ENCODE results near the gene SPO11. TPM values are rescaled to one million over a fixed set of nuclear protein-coding genes. Genes with fewer than 3 reads are reported as not detected.
"Not testable (repeated sequence)": the region's sequence is repeated elsewhere in the genome, so short reads cannot be mapped to it uniquely, and the experiment has no call there.

Gene SPO11
- total and polyA plus RNA-seq, 4 experiments from 2014 or later, result not detected

DNA sequence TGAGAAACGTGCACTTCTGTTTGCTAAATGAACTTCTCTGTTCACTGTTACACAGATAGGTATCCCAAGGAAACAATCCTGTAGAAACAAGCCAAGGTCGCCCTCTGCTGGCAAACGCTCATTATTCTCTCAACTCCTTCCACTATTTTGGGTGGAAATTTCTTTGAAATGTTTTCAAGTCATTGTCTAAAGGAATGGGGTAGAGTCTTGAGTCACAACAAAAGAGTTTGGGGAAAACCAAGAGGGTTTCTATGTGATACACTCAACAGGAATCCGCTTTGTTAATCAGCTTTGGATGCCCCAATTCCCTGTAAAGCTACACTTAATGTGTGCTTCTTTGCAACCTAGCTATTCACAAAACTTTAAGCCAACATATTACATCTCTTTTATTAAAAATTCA lies 16.9 kb downstream of the SPO11 start:
- peaks cover 0 to 7% (median 4%) of the 10 kb centered on the region in 4 donors for H3K4me1 Mint-ChIP-seq
- H3K9me3 ChIP-seq (ENCODE audit: control insufficient read depth in 1 of 2, low read length in 2 of 2), result no peaks in the 10 kb centered on the region
- H3K4me1 ChIP-seq (ENCODE audit: insufficient read depth, low read length), result peaks cover 5% of the 10 kb centered on the region
- CTCF ChIA-PET (ENCODE audit: partially characterized antibody), result interaction anchor here (0.8 to 3.5 kb wide), 19 partner anchors 10 to 1095 kb away, joined by 3 to 19 read pairs (median 5); partner anchors contain the start of gene ZBP1
- DNase-seq, result peak; percentile 42 to 56 (median 51)
- no peak overlapping the region for H3K4me3 ChIP-seq (ENCODE audit: low read length in 2 of 2)
- no peaks in the 10 kb centered on the region for H3K9me3 Mint-ChIP-seq
- H3K36me3 ChIP-seq (ENCODE audit: insufficient read depth, low read length), result no peaks in the 10 kb centered on the region
- no peaks in the 10 kb centered on the region for H3K27me3 ChIP-seq (ENCODE audit: insufficient read depth, low read length)
- H3K27ac ChIP-seq (ENCODE audit: low read depth, low read length), result no peak overlapping the region
- H3K36me3 Mint-ChIP-seq, result peaks cover 0 to 4% of the 10 kb centered on the region in 2 donors
- peaks cover 3 to 4% of the 10 kb centered on the region in 2 donors for H3K27me3 Mint-ChIP-seq
- H3K4me3 Mint-ChIP-seq, result no peak overlapping the region
- intact Hi-C loops (cut with micrococcal nuclease), result no loop called here
- H3K27ac Mint-ChIP-seq, result no peak overlapping the region
- POLR2A ChIA-PET (ENCODE audit: partially characterized antibody), result no interaction called here

DNA sequence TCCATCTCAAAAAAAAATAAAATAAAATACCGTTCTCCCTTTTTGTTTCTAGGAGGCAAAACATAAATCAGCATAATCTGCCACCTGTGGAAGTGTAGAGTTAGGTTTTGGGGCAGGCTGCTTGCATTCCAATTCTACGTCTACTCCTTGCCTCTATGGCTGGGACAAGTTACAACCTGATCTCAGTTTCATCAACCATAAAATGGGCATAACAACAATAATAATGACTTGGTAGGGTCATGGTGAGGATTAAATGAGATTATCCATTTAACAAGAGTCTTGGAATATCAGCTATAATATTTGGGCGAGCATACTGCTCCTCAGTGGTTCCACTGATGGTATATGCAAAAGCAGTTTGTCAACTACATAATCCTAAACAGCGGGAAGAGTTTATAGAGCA lies 17.8 kb downstream of the SPO11 start:
- Histone ChIP-seq H3K27ac (ENCODE audit: low read depth, low read length) (no peak overlapping the region), H3K4me1 (ENCODE audit: insufficient read depth, low read length) (peaks cover 14% of the 10 kb centered on the region), H3K9me3 (ENCODE audit: control insufficient read depth in 1 of 2, low read length in 2 of 2) (no peaks in the 10 kb centered on the region), H3K27me3 (ENCODE audit: insufficient read depth, low read length) (no peaks in the 10 kb centered on the region), H3K4me3 (ENCODE audit: low read length in 2 of 2) (no peak overlapping the region), H3K36me3 (ENCODE audit: insufficient read depth, low read length) (no peaks in the 10 kb centered on the region)
- DNase-seq, result no peak
- Mint-ChIP-seq H3K4me3 (no peak overlapping the region), H3K4me1 (peaks cover 8 to 16% (median 12%) of the 10 kb centered on the region in 4 donors), H3K27me3 (peaks cover 3 to 4% of the 10 kb centered on the region in 2 donors), H3K9me3 (no peaks in the 10 kb centered on the region), H3K36me3 (peaks cover 3 to 11% of the 10 kb centered on the region in 2 donors), H3K27ac (peak overlapping the region in 1 of 7 donors; percentile 4)
- ChIA-PET POLR2A (ENCODE audit: partially characterized antibody) (no interaction called here), CTCF (ENCODE audit: partially characterized antibody) (interaction anchor here (1.3 to 3.2 kb wide), 8 partner anchors 9 to 797 kb away, joined by 3 to 19 read pairs (median 7); partner anchors contain the start of gene ZBP1)
- intact Hi-C loops (cut with micrococcal nuclease), result no loop called here

DNA sequence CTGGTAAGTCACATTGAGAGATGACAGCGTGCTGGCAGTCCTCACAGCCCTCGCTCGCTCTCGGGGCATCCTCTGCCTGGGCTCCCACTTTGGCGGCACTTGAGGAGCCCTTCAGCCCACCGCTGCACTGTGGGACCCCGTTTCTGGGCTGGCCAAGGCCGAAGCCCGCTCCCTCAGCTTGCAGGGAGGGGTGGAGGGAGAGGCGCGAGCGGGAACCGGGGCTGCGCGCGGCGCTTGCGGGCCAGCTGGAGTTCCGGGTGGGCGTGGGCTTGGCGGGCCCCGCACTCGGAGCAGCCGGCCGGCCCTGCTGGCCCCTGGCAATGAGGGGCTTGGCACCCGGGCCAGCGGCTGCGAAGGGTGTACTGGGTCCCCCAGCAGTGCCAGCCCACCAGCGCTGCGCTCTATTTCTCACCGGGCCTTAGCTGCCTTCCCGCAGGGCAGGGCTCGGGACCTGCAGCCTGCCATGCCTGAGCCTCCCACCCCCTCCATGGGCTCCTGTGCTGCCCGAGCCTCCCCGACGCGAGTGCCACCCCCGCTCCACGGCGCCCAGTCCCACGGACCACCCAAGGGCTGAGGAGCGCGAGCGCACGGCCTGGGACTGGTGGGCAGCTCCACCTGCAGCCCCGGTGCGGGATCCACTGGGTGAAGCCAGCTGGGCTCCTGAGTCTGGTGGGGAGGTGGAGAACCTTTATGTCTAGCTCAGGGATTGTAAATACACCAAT lies 18.8 kb downstream of the SPO11 start:
- Mint-ChIP-seq H3K4me3 (peak overlapping the region in 1 of 8 donors; percentile 20), H3K36me3 (peaks cover 9 to 17% of the 10 kb centered on the region in 2 donors), H3K27ac (peak overlapping the region in 1 of 7 donors; percentile 87), H3K4me1 (peaks cover 11 to 25% (median 19%) of the 10 kb centered on the region in 4 donors)
- H3K27me3 Mint-ChIP-seq; POLR2A ChIA-PET (ENCODE audit: partially characterized antibody); H3K9me3 Mint-ChIP-seq; H3K27ac ChIP-seq (ENCODE audit: low read depth, low read length); H3K9me3 ChIP-seq (ENCODE audit: control insufficient read depth in 1 of 2, low read length in 2 of 2); DNase-seq; H3K36me3 ChIP-seq (ENCODE audit: insufficient read depth, low read length); H3K27me3 ChIP-seq (ENCODE audit: insufficient read depth, low read length); H3K4me3 ChIP-seq (ENCODE audit: low read length in 2 of 2); intact Hi-C loops (cut with micrococcal nuclease): not testable (repeated sequence)
- H3K4me1 ChIP-seq (ENCODE audit: insufficient read depth, low read length), result peaks cover 23% of the 10 kb centered on the region
- CTCF ChIA-PET (ENCODE audit: partially characterized antibody), result interaction anchor here (0.9 to 3.2 kb wide), 7 partner anchors 9 to 798 kb away, joined by 3 to 19 read pairs (median 7); no protein-coding TSS in a partner anchor

DNA sequence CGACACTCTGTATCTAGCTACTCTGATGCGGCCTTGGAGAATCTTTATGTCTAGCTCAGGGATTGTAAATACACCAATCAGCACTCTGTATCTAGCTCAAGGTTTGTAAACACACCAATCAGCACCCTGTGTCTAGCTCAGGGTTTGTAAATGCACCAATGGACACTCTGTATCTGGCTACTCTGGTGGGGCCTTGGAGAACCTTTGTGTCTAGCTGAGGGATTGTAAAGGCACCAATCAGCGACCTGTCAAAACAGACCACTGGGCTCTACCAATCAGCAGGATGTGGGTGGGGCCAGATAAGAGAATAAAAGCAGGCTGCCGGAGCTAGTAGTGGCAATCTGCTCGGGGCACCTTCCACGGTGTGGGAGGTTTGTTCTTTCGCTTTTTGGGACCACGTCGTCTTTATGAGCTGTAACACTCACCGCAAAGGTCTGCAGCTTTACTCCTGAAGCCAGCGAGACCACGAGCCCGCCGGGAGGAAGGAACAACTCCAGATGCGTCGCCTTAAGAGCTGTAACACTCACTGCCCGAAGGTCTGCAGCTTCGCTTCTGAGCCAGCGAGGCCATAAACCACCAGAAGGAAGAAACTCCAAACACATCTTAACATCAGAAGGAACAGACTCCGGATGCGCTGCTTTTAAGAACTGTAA lies 19.4 kb downstream of the SPO11 start:
- H3K27ac ChIP-seq (ENCODE audit: low read depth, low read length); H3K9me3 ChIP-seq (ENCODE audit: control insufficient read depth in 1 of 2, low read length in 2 of 2); H3K4me3 ChIP-seq (ENCODE audit: low read length in 2 of 2); intact Hi-C loops (cut with micrococcal nuclease); H3K27me3 ChIP-seq (ENCODE audit: insufficient read depth, low read length); DNase-seq; H3K27me3 Mint-ChIP-seq; H3K36me3 ChIP-seq (ENCODE audit: insufficient read depth, low read length); H3K9me3 Mint-ChIP-seq: not testable (repeated sequence)
- Mint-ChIP-seq H3K4me3 (peak overlapping the region in 6 of 8 donors; percentile 27 to 81 (median 57)), H3K36me3 (peaks cover 12 to 20% of the 10 kb centered on the region in 2 donors), H3K27ac (peak overlapping the region in 5 of 7 donors; percentile 30 to 87 (median 70)), H3K4me1 (peaks cover 11 to 32% (median 23%) of the 10 kb centered on the region in 4 donors)
- peaks cover 23% of the 10 kb centered on the region for H3K4me1 ChIP-seq (ENCODE audit: insufficient read depth, low read length)
- CTCF ChIA-PET (ENCODE audit: partially characterized antibody), result interaction anchor here (0.6 to 3.2 kb wide), 8 partner anchors 9 to 798 kb away, joined by 3 to 19 read pairs (median 4); no protein-coding TSS in a partner anchor
- POLR2A ChIA-PET (ENCODE audit: partially characterized antibody), result interaction anchor here (1.0 to 1.2 kb wide), 2 partner anchors 43 to 50 kb away, joined by 3 to 4 read pairs; no protein-coding TSS in a partner anchor

DNA sequence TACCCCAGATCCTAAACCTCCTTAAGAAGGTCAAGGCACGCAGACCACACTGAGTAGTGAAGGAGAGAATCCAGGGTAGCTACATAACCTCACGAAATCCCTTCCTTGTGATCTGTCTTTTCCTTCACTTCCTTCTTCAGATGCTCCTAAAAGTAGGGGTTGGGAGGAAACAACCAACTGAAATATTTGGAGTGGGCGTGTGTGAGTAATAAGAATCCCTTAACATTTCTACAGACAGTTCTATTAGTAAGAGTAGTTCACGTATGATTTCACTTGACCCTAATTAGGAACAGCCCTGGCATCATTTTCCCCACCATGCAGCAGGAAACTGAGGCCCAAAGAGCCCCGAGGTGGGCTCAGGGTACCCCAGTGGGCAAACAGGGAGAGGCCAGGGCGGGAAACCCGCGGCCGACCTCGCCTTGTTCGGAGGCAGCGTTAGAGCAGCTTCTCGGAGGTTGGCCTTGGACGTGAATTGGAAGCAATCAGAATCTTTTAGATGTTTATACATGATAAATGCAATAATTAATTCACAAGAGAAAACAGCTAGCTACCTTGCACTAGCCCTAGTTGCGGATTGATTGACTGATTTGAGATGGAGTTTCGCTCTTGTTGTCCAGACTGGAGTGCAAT lies 20.6 kb downstream of the SPO11 start:
- Histone ChIP-seq H3K36me3 (ENCODE audit: insufficient read depth, low read length) (peaks cover 17% of the 10 kb centered on the region), H3K27ac (ENCODE audit: low read depth, low read length) (no peak overlapping the region), H3K27me3 (ENCODE audit: insufficient read depth, low read length) (no peaks in the 10 kb centered on the region), H3K9me3 (ENCODE audit: control insufficient read depth in 1 of 2, low read length in 2 of 2) (no peaks in the 10 kb centered on the region), H3K4me1 (ENCODE audit: insufficient read depth, low read length) (peaks cover 23% of the 10 kb centered on the region), H3K4me3 (ENCODE audit: low read length in 2 of 2) (no peak overlapping the region)
- ChIA-PET POLR2A (ENCODE audit: partially characterized antibody) (interaction anchor here (0.6 to 1.2 kb wide), 3 partner anchors 42 to 83 kb away, joined by 3 to 4 read pairs (median 3); no protein-coding TSS in a partner anchor), CTCF (ENCODE audit: partially characterized antibody) (interaction anchor here (0.9 to 3.2 kb wide), 3 partner anchors 10 to 800 kb away, joined by 3 to 19 read pairs (median 7); no protein-coding TSS in a partner anchor)
- peak overlapping the region; percentile 22 to 87 (median 81) for H3K27ac Mint-ChIP-seq
- H3K4me1 Mint-ChIP-seq, result peaks cover 11 to 36% (median 23%) of the 10 kb centered on the region in 4 donors
- peaks cover 20 to 30% of the 10 kb centered on the region in 2 donors for H3K36me3 Mint-ChIP-seq
- no peaks in the 10 kb centered on the region for H3K9me3 Mint-ChIP-seq
- H3K27me3 Mint-ChIP-seq, result peaks cover 0 to 3% of the 10 kb centered on the region in 2 donors
- intact Hi-C loops (cut with micrococcal nuclease), result loop anchor here (2.0 to 5.0 kb wide), 2 partner anchors 43 to 883 kb away; partner anchors contain the start of gene RTF2
- peak overlapping the region; percentile 42 to 78 (median 68) for H3K4me3 Mint-ChIP-seq
- peak in 2 of 5 donors; percentile 4 to 6 for DNase-seq

DNA sequence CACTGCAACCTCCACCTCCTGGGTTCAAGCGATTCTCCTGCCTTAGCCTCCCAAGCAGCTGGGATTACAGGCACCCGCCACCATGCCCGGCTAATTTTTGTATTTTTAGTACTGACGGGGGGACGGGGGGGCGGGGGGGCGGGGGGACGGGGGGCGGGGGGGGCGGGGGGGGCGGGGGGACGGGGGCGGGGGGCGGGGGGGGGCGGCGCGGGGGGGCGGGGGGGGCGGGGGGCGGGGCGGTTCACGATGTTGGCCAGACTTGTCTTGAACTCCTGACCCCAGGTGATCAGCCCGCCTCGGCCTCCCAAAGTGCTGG lies 21.1 kb downstream of the SPO11 start:
- H3K9me3 Mint-ChIP-seq; H3K9me3 ChIP-seq (ENCODE audit: control insufficient read depth in 1 of 2, low read length in 2 of 2); CTCF ChIA-PET (ENCODE audit: partially characterized antibody); H3K27me3 Mint-ChIP-seq; POLR2A ChIA-PET (ENCODE audit: partially characterized antibody); H3K27me3 ChIP-seq (ENCODE audit: insufficient read depth, low read length): not testable (repeated sequence)
- Mint-ChIP-seq H3K4me3 (peak overlapping the region; percentile 87 to 96 (median 92)), H3K36me3 (peaks cover 23 to 34% of the 10 kb centered on the region in 2 donors), H3K4me1 (peaks cover 11 to 36% (median 23%) of the 10 kb centered on the region in 4 donors), H3K27ac (peak overlapping the region; percentile 73 to 95 (median 91))
- intact Hi-C loops (cut with micrococcal nuclease), result loop anchor here (1.0 to 5.0 kb wide), 3 partner anchors 42 to 883 kb away; partner anchors contain the start of gene RTF2
- peak overlapping the region; percentile 84 to 92 for H3K4me3 ChIP-seq (ENCODE audit: low read length in 2 of 2)
- H3K36me3 ChIP-seq (ENCODE audit: insufficient read depth, low read length), result peaks cover 17% of the 10 kb centered on the region
- DNase-seq, result peak in 1 of 5 donors; percentile 5
- peaks cover 23% of the 10 kb centered on the region for H3K4me1 ChIP-seq (ENCODE audit: insufficient read depth, low read length)
- peak overlapping the region; percentile 91 for H3K27ac ChIP-seq (ENCODE audit: low read depth, low read length)

All from CD4-positive, alpha-beta memory T cell (primary cell).